ENCODE results near the gene MTG2.
A peak's percentile ranks its signal among the peaks of the same experiment; 100 is the strongest.

The MTG2 gene

DNA sequence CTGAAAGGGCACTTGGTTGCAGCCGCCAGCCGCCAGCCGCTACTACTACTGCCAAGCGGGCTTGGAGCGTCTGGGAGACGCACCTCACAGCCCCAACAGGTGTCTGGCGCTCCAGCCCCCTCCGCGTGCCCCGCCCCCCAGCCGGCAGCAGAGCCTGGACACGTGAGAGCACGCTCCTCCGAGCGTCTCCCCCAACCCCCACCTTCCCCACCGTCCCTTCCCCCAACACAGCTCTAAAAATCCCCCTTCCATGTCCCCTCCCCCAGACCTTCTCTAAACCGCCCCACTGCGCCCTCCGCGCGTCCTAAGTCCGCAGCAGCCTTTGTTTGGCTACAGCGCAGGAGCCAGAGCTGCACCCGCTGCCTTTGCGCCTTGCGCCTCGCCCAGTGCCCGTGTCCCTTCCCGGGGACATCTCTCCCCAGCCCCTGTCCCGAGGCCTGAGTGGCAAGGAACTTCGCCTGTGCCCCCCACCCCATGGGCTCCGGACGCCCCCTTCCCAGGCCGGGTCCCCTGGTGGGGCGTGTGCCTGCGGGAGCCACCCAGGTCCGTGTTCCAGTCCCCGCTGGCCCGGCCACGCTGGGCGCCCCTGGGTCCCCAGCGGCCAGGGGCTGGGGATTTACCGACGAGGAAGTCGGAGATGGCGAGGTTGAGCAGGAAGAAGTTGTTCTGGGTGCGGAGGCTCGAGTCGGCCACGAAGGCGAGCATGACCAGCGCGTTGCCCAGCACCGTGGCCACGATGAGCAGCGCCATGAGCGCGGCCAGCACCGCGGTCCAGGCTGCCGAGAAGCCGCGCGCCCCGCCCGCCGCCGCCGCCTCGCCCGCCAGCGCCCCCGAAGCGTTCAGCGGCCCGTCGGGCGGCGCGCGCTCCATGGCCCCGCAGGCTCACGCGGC lies 36.5 kb downstream of the MTG2 start (continued):
- TF ChIP-seq ZNF19 (tag by site-specific recombination; IDR thresholded peaks at IDR 0.05; ENCODE audit: low read depth) = no peak
- TF ChIP-seq PATZ1 (tag by site-specific recombination; IDR thresholded peaks at IDR 0.05) = 0 out of 2 replicates have a peak, but pooled peaks have one; percentile 36
- peak; percentile 35; the same call in 1 of the 2 replicates for TF ChIP-seq ZBTB20 (tag by site-specific recombination; IDR thresholded peaks at IDR 0.05)
- TF ChIP-seq GFI1B (tag by site-specific recombination; IDR thresholded peaks at IDR 0.05) = no peak
- TF ChIP-seq, protein P1, sequence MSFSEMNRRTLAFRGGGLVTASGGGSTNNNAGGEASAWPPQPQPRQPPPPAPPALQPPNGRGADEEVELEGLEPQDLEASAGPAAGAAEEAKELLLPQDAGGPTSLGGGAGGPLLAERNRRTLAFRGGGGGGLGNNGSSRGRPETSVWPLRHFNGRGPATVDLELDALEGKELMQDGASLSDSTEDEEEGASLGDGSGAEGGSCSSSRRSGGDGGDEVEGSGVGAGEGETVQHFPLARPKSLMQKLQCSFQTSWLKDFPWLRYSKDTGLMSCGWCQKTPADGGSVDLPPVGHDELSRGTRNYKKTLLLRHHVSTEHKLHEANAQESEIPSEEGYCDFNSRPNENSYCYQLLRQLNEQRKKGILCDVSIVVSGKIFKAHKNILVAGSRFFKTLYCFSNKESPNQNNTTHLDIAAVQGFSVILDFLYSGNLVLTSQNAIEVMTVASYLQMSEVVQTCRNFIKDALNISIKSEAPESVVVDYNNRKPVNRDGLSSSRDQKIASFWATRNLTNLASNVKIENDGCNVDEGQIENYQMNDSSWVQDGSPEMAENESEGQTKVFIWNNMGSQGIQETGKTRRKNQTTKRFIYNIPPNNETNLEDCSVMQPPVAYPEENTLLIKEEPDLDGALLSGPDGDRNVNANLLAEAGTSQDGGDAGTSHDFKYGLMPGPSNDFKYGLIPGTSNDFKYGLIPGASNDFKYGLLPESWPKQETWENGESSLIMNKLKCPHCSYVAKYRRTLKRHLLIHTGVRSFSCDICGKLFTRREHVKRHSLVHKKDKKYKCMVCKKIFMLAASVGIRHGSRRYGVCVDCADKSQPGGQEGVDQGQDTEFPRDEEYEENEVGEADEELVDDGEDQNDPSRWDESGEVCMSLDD (tag by site-specific recombination; IDR thresholded peaks at IDR 0.05) = peak; percentile 53
- no peak for TF ChIP-seq WT1 (tag by site-specific recombination; IDR thresholded peaks at IDR 0.05)
- TF ChIP-seq ZNF174 (tag by site-specific recombination; IDR thresholded peaks at IDR 0.05) = no peak
- no peak for TF ChIP-seq ZNF518A (tag by site-specific recombination; conservative IDR thresholded peaks at IDR 0.05; ENCODE audit: low read depth)
- TF ChIP-seq, protein P2, sequence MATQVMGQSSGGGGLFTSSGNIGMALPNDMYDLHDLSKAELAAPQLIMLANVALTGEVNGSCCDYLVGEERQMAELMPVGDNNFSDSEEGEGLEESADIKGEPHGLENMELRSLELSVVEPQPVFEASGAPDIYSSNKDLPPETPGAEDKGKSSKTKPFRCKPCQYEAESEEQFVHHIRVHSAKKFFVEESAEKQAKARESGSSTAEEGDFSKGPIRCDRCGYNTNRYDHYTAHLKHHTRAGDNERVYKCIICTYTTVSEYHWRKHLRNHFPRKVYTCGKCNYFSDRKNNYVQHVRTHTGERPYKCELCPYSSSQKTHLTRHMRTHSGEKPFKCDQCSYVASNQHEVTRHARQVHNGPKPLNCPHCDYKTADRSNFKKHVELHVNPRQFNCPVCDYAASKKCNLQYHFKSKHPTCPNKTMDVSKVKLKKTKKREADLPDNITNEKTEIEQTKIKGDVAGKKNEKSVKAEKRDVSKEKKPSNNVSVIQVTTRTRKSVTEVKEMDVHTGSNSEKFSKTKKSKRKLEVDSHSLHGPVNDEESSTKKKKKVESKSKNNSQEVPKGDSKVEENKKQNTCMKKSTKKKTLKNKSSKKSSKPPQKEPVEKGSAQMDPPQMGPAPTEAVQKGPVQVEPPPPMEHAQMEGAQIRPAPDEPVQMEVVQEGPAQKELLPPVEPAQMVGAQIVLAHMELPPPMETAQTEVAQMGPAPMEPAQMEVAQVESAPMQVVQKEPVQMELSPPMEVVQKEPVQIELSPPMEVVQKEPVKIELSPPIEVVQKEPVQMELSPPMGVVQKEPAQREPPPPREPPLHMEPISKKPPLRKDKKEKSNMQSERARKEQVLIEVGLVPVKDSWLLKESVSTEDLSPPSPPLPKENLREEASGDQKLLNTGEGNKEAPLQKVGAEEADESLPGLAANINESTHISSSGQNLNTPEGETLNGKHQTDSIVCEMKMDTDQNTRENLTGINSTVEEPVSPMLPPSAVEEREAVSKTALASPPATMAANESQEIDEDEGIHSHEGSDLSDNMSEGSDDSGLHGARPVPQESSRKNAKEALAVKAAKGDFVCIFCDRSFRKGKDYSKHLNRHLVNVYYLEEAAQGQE (tag by site-specific recombination; IDR thresholded peaks at IDR 0.05) = no peak
- no peak for TF ChIP-seq ZNF423 (tag by site-specific recombination; IDR thresholded peaks at IDR 0.05)
- TF ChIP-seq ZNF433 (tag by site-specific recombination; IDR thresholded peaks at IDR 0.05; ENCODE audit: low read depth) = no peak
- TF ChIP-seq REPIN1 (tag by site-specific recombination; IDR thresholded peaks at IDR 0.05; ENCODE audit: low read depth) = no peak
- TF ChIP-seq KLF7 (tag by site-specific recombination; IDR thresholded peaks at IDR 0.05; ENCODE audit: borderline replicate concordance) = no peak
- peak; percentile 42 for TF ChIP-seq ZIC2 (tag by site-specific recombination; IDR thresholded peaks at IDR 0.05)
- no peak for TF ChIP-seq ZNF623 (tag by site-specific recombination; IDR thresholded peaks at IDR 0.05)
- TF ChIP-seq, protein P3, sequence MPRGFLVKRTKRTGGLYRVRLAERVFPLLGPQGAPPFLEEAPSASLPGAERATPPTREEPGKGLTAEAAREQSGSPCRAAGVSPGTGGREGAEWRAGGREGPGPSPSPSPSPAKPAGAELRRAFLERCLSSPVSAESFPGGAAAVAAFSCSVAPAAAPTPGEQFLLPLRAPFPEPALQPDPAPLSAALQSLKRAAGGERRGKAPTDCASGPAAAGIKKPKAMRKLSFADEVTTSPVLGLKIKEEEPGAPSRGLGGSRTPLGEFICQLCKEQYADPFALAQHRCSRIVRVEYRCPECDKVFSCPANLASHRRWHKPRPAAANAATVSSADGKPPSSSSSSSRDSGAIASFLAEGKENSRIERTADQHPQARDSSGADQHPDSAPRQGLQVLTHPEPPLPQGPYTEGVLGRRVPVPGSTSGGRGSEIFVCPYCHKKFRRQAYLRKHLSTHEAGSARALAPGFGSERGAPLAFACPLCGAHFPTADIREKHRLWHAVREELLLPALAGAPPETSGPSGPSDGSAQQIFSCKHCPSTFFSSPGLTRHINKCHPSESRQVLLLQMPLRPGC (tag by site-specific recombination; IDR thresholded peaks at IDR 0.05) = no peak
- TF ChIP-seq, protein P4, sequence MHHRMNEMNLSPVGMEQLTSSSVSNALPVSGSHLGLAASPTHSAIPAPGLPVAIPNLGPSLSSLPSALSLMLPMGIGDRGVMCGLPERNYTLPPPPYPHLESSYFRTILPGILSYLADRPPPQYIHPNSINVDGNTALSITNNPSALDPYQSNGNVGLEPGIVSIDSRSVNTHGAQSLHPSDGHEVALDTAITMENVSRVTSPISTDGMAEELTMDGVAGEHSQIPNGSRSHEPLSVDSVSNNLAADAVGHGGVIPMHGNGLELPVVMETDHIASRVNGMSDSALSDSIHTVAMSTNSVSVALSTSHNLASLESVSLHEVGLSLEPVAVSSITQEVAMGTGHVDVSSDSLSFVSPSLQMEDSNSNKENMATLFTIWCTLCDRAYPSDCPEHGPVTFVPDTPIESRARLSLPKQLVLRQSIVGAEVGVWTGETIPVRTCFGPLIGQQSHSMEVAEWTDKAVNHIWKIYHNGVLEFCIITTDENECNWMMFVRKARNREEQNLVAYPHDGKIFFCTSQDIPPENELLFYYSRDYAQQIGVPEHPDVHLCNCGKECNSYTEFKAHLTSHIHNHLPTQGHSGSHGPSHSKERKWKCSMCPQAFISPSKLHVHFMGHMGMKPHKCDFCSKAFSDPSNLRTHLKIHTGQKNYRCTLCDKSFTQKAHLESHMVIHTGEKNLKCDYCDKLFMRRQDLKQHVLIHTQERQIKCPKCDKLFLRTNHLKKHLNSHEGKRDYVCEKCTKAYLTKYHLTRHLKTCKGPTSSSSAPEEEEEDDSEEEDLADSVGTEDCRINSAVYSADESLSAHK (tag by site-specific recombination; IDR thresholded peaks at IDR 0.05) = no peak
- no peak for TF ChIP-seq ZNF311 (tag by site-specific recombination; IDR thresholded peaks at IDR 0.05; ENCODE audit: borderline replicate concordance)
